NB4 (cell line): ENCODE data around the gene TSHR.
"Not testable (repeated sequence)": the region's sequence is repeated elsewhere in the genome, so short reads cannot be mapped to it uniquely, and the experiment has no call there.

Experiments
- CTCF ChIP-seq: IDR thresholded peaks from one replicate; pipeline ENCODE4 v1.5.1; 2012; ENCODE audit warnings: low read depth, low read length
- POLR2A ChIP-seq: IDR thresholded peaks from 2 replicates; pipeline ENCODE4 v1.6.1; 2011; ENCODE audit warnings: mild to moderate bottlenecking; ENCODE audit not compliant: insufficient read length; ENCODE audit errors: extremely low read depth

GRCh38 chr14:81054057-81054456 lies 98.6 kb downstream of the TSHR start:
- not testable (repeated sequence) for TF ChIP-seq CTCF, POLR2A
